ENCODE data around the gene MTMR12. TPM values are rescaled to one million over a fixed set of nuclear protein-coding genes. Genes with fewer than 3 reads are reported as not detected.

The MTMR12 gene
- total and polyA plus RNA-seq, 10 of the 15 experiments (the other 5 are each of a cell fraction or from before 2014, with no cell fraction given) = 5.0 to 22.9 (median 16.3) TPM

GRCh38 chr5:32325616-32326015 is 12.9 kb upstream of the MTMR12 start (continued):
- TF ChIP-seq USF2 (IDR thresholded peaks at IDR 0.05; ENCODE audit: borderline replicate concordance, low read depth, low read length) = no peak

- Histone ChIP-seq H3K27me3 (replicated peaks in 1 of 2; ENCODE audit: control insufficient read depth in 2 of 2, insufficient read depth in 2 of 2, low read length in 1 of 2) (no peaks in the 10 kb centered on the region), H3K79me2 (ENCODE audit: control insufficient read depth, insufficient read depth, low read length) (no peaks in the 10 kb centered on the region), H3K9me3 (replicated peaks; ENCODE audit: control insufficient read depth, insufficient read depth, low read length) (peaks cover 9% of the 10 kb centered on the region; the same call in 2 of the 3 replicates), H3K4me3 (no peak overlapping the region), H2AFZ (ENCODE audit: control insufficient read depth, low read depth, low read length) (no peak overlapping the region; the same call in 1 of the 2 replicates), H4K20me1 (ENCODE audit: control insufficient read depth, insufficient read depth) (no peaks in the 10 kb centered on the region), H3K4me1 (ENCODE audit: control insufficient read depth, insufficient read depth, low read length) (peaks cover 7% of the 10 kb centered on the region; the same call in 1 of the 2 replicates), H3K36me3 (ENCODE audit: control insufficient read depth in 2 of 2, insufficient read depth in 2 of 2, low read length in 1 of 2) (no peaks in the 10 kb centered on the region), H3K4me2 (ENCODE audit: control insufficient read depth, insufficient read depth) (peak overlapping the region; percentile 71; the same call in 1 of the 2 replicates), H3K9ac (ENCODE audit: control insufficient read depth, insufficient read depth, low read length) (peak overlapping the region; percentile 8; the same call in 1 of the 2 replicates), H3K27ac (ENCODE audit: control insufficient read depth, insufficient read depth) (peak overlapping the region; percentile 12; the same call in 1 of the 2 replicates)
- FAIRE-seq = peak; percentile 83
- SMC1A ChIA-PET (ENCODE audit: uncharacterized antibody, unreplicated experiment) = interaction anchor here (1.0 to 2.1 kb wide), 6 partner anchors 28 to 94 kb away, joined by 3 to 11 read pairs (median 4); no protein-coding TSS in a partner anchor
- no peak for DNase-seq (ENCODE audit: low read depth, low spot score)
- in situ Hi-C loops (cut with MboI) = loop anchor here (5.0 kb wide), 1 partner anchor 98 kb away; no protein-coding TSS in a partner anchor
- POLR2A ChIA-PET = interaction anchor here (0.6 kb wide), 2 partner anchors 41 to 157 kb away, joined by 3 read pairs; no protein-coding TSS in a partner anchor
- WGBS (ENCODE audit: insufficient coverage, insufficient replicate concordance, low lambda C conversion rate, missing lambda C conversion rate) = 2% methylated on average over 3 of the region's 3 CpGs
- intact Hi-C loops (cut with micrococcal nuclease; ENCODE audit: unreplicated experiment) = loop anchor here (5.0 kb wide), 4 partner anchors 43 to 498 kb away; partner anchors contain the start of gene GOLPH3
- peak; percentile 70 for TF ChIP-seq TCF12 (IDR thresholded peaks at IDR 0.05; ENCODE audit: low read depth, low read length)
- 0 out of 2 replicates have a peak, but pooled peaks have one; percentile 25 for TF ChIP-seq CBX5 (IDR thresholded peaks at IDR 0.05; ENCODE audit: low read depth)
- TF ChIP-seq EED (IDR thresholded peaks at IDR 0.05; ENCODE audit: low read depth) = 0 out of 2 replicates have a peak, but pooled peaks have one; percentile 37
- peak; percentile 72; the same call in 1 of the 2 replicates for TF ChIP-seq TCF3 (IDR thresholded peaks at IDR 0.05; ENCODE audit: borderline replicate concordance, insufficient read depth, low read depth, low read length)
- TF ChIP-seq SPI1 (IDR thresholded peaks at IDR 0.05; ENCODE audit: borderline replicate concordance, insufficient read depth, low read depth, low read length) = peak; percentile 22; the same call in 1 of the 2 replicates
- no peak for TF ChIP-seq ATF3 (IDR thresholded peaks at IDR 0.05; ENCODE audit: borderline replicate concordance, extremely low read depth, low read depth, low read length)
- no peak for TF ChIP-seq SIX5 (IDR thresholded peaks at IDR 0.05; ENCODE audit: low read depth, low read length, severe bottlenecking)
- TF ChIP-seq RUNX3 (IDR thresholded peaks at IDR 0.05; ENCODE audit: low read length) = peak; percentile 56
- no peak for TF ChIP-seq NFIC (IDR thresholded peaks at IDR 0.05; ENCODE audit: low read depth, low read length)
- CTCF ChIA-PET = interaction anchor here (0.6 to 10.9 kb wide), 4 partner anchors 43 to 1627 kb away, joined by 3 to 339 read pairs (median 3); no protein-coding TSS in a partner anchor
- BruUV-seq (replicated peaks) = no TSS peak
- RAD21 ChIA-PET (ENCODE audit: unreplicated experiment) = interaction anchor here (1.7 kb wide), 1 partner anchor 93 kb away, joined by 11 read pairs; no protein-coding TSS in a partner anchor
- peak; percentile 67 for ATAC-seq
Measured at GRCh38 chr5:32325062-32325461, 12.3 kb upstream of the MTMR12 start.
